GM12878 (cell line): ENCODE measurements around the gene THBD. TPM values are rescaled to one million over a fixed set of nuclear protein-coding genes. Genes with fewer than 3 reads are reported as not detected.

Source experiments
- ATAC-seq: fragments of 200-7000 bp; cut with Tn5 transposase; 3 replicates; pipeline ENCODE4 v1.9.1; 2020; ENCODE audit warnings: mild to moderate bottlenecking, moderate library complexity
- BruUV-seq: library from RNA; stranded (reverse); fragments of 400-500 nt; replicated peaks from 2 replicates; lab custom pipeline; 2021; lab: Mats Ljungman, UMichigan
- CTCF ChIA-PET: fragments of 300-600 bp; sonication (Branson Sonifier 250); formaldehyde crosslinking; extraction: SDS; loops from one replicate; lab custom pipeline; 2021; ENCODE audit warnings: inconsistent platforms; lab: Yijun Ruan, JAX
- POLR2A ChIA-PET: fragments of 350-600 bp; formaldehyde crosslinking; extraction: SDS; loops from one replicate; lab custom pipeline; 2021; ENCODE audit warnings: inconsistent platforms; lab: Charles Lee
- RAD21 ChIA-PET: fragments of 300-600 bp; sonication (Branson Sonifier 250); formaldehyde crosslinking; loops from one replicate; lab custom pipeline; 2023; ENCODE audit warnings: antibody characterized with exemption; ENCODE audit not compliant: unreplicated experiment; lab: Charles Lee
- SMC1A ChIA-PET: fragments of 300-600 bp; sonication (Branson Sonifier 250); formaldehyde crosslinking; loops from one replicate; lab custom pipeline; 2023; ENCODE audit not compliant: unreplicated experiment, uncharacterized antibody; lab: Charles Lee
- DNase-seq: peaks from one replicate; pipeline ENCODE4 v3.0.0-alpha.2; 2011; ENCODE audit warnings: low read depth, low spot score
- FAIRE-seq: peaks from 3 replicates; lab custom pipeline; 2011; peaks lifted over from hg19 to GRCh38; lab: Jason Lieb, UNC
- H2AFZ ChIP-seq: 2 replicates; pipeline ENCODE4 v1.6.0; 2011; ENCODE audit warnings: low read depth, low read length, control low read depth; ENCODE audit not compliant: control insufficient read depth
- H3K27ac ChIP-seq: 2 replicates; pipeline ENCODE4 v1.5.1; 2011; ENCODE audit warnings: control low read depth; ENCODE audit not compliant: control insufficient read depth, insufficient read depth
- H3K27me3 ChIP-seq, 2 experiments: replicated peaks in 1 of 2; 2 replicates each; pipeline versions ENCODE4 v1.6.0 to v1.6.1; 2011; ENCODE audit warnings: low read length in 1 of 2; ENCODE audit not compliant: control insufficient read depth in 2 of 2, insufficient read depth in 2 of 2
- H3K36me3 ChIP-seq, 2 experiments: 2 replicates each; pipeline ENCODE4 v1.5.1; 2011; ENCODE audit warnings: low read length in 1 of 2; ENCODE audit not compliant: control insufficient read depth in 2 of 2, insufficient read depth in 2 of 2
- H3K4me1 ChIP-seq: 2 replicates; pipeline ENCODE4 v1.6.1; 2011; ENCODE audit warnings: mild to moderate bottlenecking, low read length, moderate library complexity, mixed read lengths; ENCODE audit not compliant: control insufficient read depth, insufficient read depth
- H3K4me2 ChIP-seq: 2 replicates; pipeline ENCODE4 v1.6.0; 2011; ENCODE audit warnings: control low read depth; ENCODE audit not compliant: control insufficient read depth, insufficient read depth
- H3K4me3 ChIP-seq: fragments of 200-600 bp; sonication (generic); 2 replicates; pipeline ENCODE4 v1.5.1; 2016
- H3K79me2 ChIP-seq: 2 replicates; pipeline ENCODE4 v1.6.0; 2011; ENCODE audit warnings: low read length; ENCODE audit not compliant: control insufficient read depth, insufficient read depth
- H3K9ac ChIP-seq: 2 replicates; pipeline ENCODE4 v1.8.0; 2011; ENCODE audit warnings: low read length, control low read depth, mixed read lengths; ENCODE audit not compliant: control insufficient read depth, insufficient read depth
- H3K9me3 ChIP-seq: replicated peaks from 3 replicates; pipeline ENCODE4 v1.5.1; 2011; ENCODE audit warnings: mild to moderate bottlenecking, low read length; ENCODE audit not compliant: control insufficient read depth, insufficient read depth
- H4K20me1 ChIP-seq: 2 replicates; pipeline ENCODE4 v1.6.0; 2011; ENCODE audit not compliant: control insufficient read depth, insufficient read depth
- BHLHE40 ChIP-seq, 2 experiments: fragments of 450-650 bp in 1 of 2; IDR thresholded peaks; 2 replicates each; pipeline ENCODE4 v1.6.1; 2011 to 2017; ENCODE audit warnings: low read depth in 2 of 2, borderline replicate concordance in 1 of 2, improper control_type of control experiment in 1 of 2, low read length in 1 of 2, mild to moderate bottlenecking in 1 of 2
- CEBPB ChIP-seq, 2 experiments: fragments of 150-350 bp in 1 of 2; IDR thresholded peaks; 2 replicates each; pipeline ENCODE4 v1.6.1; 2012 to 2014; ENCODE audit warnings: low read depth in 2 of 2, low read length in 2 of 2, borderline replicate concordance in 1 of 2, inconsistent platforms in 1 of 2
- GATAD2B ChIP-seq: fragments of 450-650 bp; conservative IDR thresholded peaks from 2 replicates; pipeline ENCODE4 v1.6.1; 2017; ENCODE audit warnings: low read depth, mild to moderate bottlenecking, moderate library complexity
- KLF5 ChIP-seq: fragments of 450-650 bp; IDR thresholded peaks from 2 replicates; pipeline ENCODE4 v1.6.1; 2014; ENCODE audit warnings: mild to moderate bottlenecking; ENCODE audit not compliant: partially characterized antibody
- NRF1 ChIP-seq: conservative IDR thresholded peaks from 2 replicates; pipeline ENCODE4 v1.6.1; 2011; ENCODE audit warnings: mild to moderate bottlenecking, low read depth, low read length, improper control_type of control experiment
- WGBS: methylation state at CpG from one replicate; pipeline ENCODE4 v1.1.6; 2016; ENCODE audit warnings: low lambda C conversion rate; ENCODE audit not compliant: insufficient replicate concordance, insufficient coverage; ENCODE audit errors: missing lambda C conversion rate; 5-methylcytosine and 5-hydroxymethylcytosine counted together
- in situ Hi-C: fragments of 300-500 bp; cut with MboI; formaldehyde crosslinking; loops from 9 replicates; pipeline ENCODE4 v1.14.3; 2018; ENCODE audit warnings: mixed read lengths
- intact Hi-C: fragments of 100-400 bp; cut with micrococcal nuclease; formaldehyde crosslinking; loops from one replicate; pipeline ENCODE4 v1.14.2; 2022; ENCODE audit not compliant: unreplicated experiment
- polyA plus RNA-seq, 11 experiments: library from polyadenylated mRNA; depleted of rRNA in 4 of 11; unstranded in 6 of 11; stranded (reverse) in 5 of 11; fragments of >200 nt; fragmentation: Nextera tagmentation in 4 of 11; fragmentation: Illumina TruSeq in 1 of 11; extraction: Ambion mirVana in 4 of 11; extraction: Trizol in 1 of 11; gene quantifications; 1 replicate in 1 of 11; 2 replicates in 10 of 11; pipeline versions ENCODE4 v1.2.1 to v1.2.3, GENCODE V29; 2011 to 2016; ENCODE audit warnings: inconsistent platforms in 2 of 11, missing spikeins in 2 of 11, low read depth in 1 of 11
- total RNA-seq, 4 experiments: library from RNA; depleted of rRNA in 3 of 4; stranded (reverse); fragments of >200 nt in 3 of 4; fragmentation: Illumina TruSeq in 1 of 4; extraction: Trizol in 1 of 4; gene quantifications; 2 replicates each; pipeline versions ENCODE4 v1.2.1 to v1.2.3, GENCODE V29; 2013 to 2021
- TF ChIP-seq, protein P1 (sequence below): fragments of 450-650 bp; formaldehyde crosslinking; IDR thresholded peaks from 2 replicates; pipeline ENCODE4 v1.5.0; 2022; ENCODE audit warnings: mild to moderate bottlenecking, missing genetic modification characterization

The THBD gene
- total and polyA plus RNA-seq, 10 of the 15 experiments (the other 5 are each of a cell fraction or from before 2014, with no cell fraction given), result not detected

DNA sequence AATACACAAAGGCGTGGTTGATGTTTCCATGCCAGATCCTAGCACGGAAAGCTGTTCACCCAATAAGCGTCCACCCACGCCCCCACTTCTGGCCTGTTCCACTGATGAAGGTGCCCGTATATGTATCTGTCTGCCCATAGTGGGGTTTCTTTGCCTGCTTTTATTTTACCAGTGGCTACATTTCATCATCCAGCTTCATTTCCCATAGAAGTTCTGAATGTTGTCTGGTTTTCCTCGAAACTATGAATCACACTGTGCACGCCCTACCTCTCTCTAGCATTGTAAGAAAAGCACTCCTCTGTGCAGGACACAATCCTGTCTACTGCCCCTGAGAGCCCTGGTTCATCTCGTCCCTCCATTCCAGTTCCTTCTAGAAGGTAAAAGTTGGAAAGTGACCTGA lies 45.5 kb upstream of the THBD start:
- TF ChIP-seq CEBPB (IDR thresholded peaks at IDR 0.05; ENCODE audit: borderline replicate concordance in 1 of 2, low read depth in 2 of 2, low read length in 2 of 2), result no peak
- TF ChIP-seq, protein P1, sequence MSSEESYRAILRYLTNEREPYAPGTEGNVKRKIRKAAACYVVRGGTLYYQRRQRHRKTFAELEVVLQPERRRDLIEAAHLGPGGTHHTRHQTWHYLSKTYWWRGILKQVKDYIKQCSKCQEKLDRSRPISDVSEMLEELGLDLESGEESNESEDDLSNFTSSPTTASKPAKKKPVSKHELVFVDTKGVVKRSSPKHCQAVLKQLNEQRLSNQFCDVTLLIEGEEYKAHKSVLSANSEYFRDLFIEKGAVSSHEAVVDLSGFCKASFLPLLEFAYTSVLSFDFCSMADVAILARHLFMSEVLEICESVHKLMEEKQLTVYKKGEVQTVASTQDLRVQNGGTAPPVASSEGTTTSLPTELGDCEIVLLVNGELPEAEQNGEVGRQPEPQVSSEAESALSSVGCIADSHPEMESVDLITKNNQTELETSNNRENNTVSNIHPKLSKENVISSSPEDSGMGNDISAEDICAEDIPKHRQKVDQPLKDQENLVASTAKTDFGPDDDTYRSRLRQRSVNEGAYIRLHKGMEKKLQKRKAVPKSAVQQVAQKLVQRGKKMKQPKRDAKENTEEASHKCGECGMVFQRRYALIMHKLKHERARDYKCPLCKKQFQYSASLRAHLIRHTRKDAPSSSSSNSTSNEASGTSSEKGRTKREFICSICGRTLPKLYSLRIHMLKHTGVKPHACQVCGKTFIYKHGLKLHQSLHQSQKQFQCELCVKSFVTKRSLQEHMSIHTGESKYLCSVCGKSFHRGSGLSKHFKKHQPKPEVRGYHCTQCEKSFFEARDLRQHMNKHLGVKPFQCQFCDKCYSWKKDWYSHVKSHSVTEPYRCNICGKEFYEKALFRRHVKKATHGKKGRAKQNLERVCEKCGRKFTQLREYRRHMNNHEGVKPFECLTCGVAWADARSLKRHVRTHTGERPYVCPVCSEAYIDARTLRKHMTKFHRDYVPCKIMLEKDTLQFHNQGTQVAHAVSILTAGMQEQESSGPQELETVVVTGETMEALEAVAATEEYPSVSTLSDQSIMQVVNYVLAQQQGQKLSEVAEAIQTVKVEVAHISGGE, result no peak
- TF ChIP-seq NRF1, result no peak
- TF ChIP-seq BHLHE40 (IDR thresholded peaks at IDR 0.05; ENCODE audit: borderline replicate concordance in 1 of 2, low read depth in 2 of 2, low read length in 1 of 2), result no peak
- no peak for TF ChIP-seq KLF5
- TF ChIP-seq GATAD2B, result no peak
- Histone ChIP-seq H3K4me1 (no peaks in the 10 kb centered on the region), H3K27me3 (peaks cover 0 to 6% of the 10 kb centered on the region in 2 experiments; a peak in 1 of 4 replicates), H3K79me2 (no peaks in the 10 kb centered on the region), H3K9ac (no peak overlapping the region), H3K36me3 (no peaks in the 10 kb centered on the region), H3K4me3 (no peak overlapping the region), H4K20me1 (no peaks in the 10 kb centered on the region), H3K9me3 (no peaks in the 10 kb centered on the region), H3K27ac (no peak overlapping the region), H3K4me2 (no peak overlapping the region), H2AFZ (no peak overlapping the region)
- ATAC-seq (no peak), FAIRE-seq (no peak), DNase-seq (no peak)
- POLR2A ChIA-PET, result interaction anchor here (1.1 to 1.4 kb wide), 3 partner anchors 13 to 29 kb away, joined by 4 read pairs; no protein-coding TSS in a partner anchor
- no TSS peak for BruUV-seq
- CTCF ChIA-PET, result interaction anchor here (1.1 to 1.6 kb wide), 5 partner anchors 11 to 107 kb away, joined by 3 to 7 read pairs (median 3); no protein-coding TSS in a partner anchor
- WGBS, result 22% methylated on average over 8 of the region's 8 CpGs
- SMC1A ChIA-PET, result interaction anchor here (0.6 to 4.3 kb wide), 8 partner anchors 11 to 51 kb away, joined by 3 to 52 read pairs (median 4); no protein-coding TSS in a partner anchor
- in situ Hi-C loops (no loop called here), intact Hi-C loops (no loop called here)
- RAD21 ChIA-PET, result interaction anchor here (0.7 to 3.2 kb wide), 2 partner anchors 22 to 202 kb away, joined by 3 to 20 read pairs; no protein-coding TSS in a partner anchor
